ENCODE measurements around the gene ELF1. TPM values are rescaled to one million over a fixed set of nuclear protein-coding genes. Genes with fewer than 3 reads are reported as not detected.
"Not testable (repeated sequence)": the region's sequence is repeated elsewhere in the genome, so short reads cannot be mapped to it uniquely, and the experiment has no call there.

Gene ELF1
- total RNA-seq, 2 donors from 2014 or later: 72.2 to 120 TPM

DNA sequence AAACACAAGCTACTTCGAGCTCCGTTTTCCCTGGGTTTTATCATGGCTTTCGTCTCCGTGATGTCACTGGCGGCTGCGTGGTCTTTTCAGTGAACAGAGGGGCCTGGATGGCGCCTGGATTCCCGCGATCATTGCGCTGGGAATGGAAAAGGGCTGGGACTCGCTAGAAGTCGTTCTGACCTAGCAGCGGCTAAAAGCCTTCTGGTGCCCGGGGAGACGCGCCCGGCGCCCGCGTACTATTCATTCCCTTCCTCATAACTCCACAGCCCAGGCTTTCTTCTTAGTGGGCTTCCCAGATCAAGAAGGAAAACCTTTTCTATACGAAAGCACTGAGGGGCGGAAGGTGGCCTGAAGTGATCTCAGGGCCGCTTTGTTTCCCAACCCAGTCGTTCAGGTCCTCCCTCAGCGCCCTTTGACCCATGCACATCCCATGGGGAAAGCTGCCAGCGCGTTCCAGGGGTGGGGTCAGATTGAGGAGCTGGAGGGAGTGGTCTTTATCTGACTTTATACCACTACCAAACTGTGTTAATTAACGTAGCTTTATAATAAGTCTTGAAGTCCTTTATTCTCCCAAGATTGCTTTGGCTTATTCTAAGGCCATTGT is 96.6 kb downstream of the ELF1 start:
- no peak overlapping the region for H3K4me3 ChIP-seq
- intact Hi-C loops (cut with DNase I): loop anchor here (10.0 kb wide), 1 partner anchor 132 kb away; no protein-coding TSS in a partner anchor
- no peaks in the 10 kb centered on the region for H3K4me1 ChIP-seq
- H3K27me3 ChIP-seq: no peaks in the 10 kb centered on the region
- no peaks in the 10 kb centered on the region for H3K36me3 ChIP-seq
- peak overlapping the region in 1 of 2 donors; percentile 43 for H3K9ac ChIP-seq (ENCODE audit: low read depth in 2 of 2, low read length in 2 of 2)
- TF ChIP-seq, protein P1, sequence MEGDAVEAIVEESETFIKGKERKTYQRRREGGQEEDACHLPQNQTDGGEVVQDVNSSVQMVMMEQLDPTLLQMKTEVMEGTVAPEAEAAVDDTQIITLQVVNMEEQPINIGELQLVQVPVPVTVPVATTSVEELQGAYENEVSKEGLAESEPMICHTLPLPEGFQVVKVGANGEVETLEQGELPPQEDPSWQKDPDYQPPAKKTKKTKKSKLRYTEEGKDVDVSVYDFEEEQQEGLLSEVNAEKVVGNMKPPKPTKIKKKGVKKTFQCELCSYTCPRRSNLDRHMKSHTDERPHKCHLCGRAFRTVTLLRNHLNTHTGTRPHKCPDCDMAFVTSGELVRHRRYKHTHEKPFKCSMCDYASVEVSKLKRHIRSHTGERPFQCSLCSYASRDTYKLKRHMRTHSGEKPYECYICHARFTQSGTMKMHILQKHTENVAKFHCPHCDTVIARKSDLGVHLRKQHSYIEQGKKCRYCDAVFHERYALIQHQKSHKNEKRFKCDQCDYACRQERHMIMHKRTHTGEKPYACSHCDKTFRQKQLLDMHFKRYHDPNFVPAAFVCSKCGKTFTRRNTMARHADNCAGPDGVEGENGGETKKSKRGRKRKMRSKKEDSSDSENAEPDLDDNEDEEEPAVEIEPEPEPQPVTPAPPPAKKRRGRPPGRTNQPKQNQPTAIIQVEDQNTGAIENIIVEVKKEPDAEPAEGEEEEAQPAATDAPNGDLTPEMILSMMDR (IDR thresholded peaks at IDR 0.05): no peak
- H3K27ac ChIP-seq: peak overlapping the region; percentile 90
- DNase-seq: peak; percentile 91
- H3K9me3 ChIP-seq: no peaks in the 10 kb centered on the region

DNA sequence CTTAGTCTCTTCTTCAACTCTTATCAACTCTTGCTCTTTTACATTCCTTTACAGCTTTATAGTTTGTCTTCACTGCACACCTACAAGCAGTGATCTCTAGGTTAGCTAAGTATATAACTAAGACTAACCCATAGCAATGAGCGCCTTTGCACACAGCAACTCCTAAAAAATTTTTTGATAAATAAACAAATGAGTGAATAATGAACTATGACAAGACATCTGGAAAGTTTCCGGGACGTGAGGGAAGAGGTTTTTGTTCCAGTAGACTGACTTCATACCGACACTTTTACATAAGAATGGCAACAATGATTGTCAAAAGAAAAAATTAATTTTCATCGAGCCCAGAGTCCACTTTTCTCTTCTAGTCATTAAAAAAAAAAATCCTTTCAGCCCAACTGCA is 98.3 kb downstream of the ELF1 start:
- Histone ChIP-seq H3K27ac (peak overlapping the region; percentile 90), H3K36me3 (no peaks in the 10 kb centered on the region), H3K9me3 (no peaks in the 10 kb centered on the region), H3K4me3 (peak overlapping the region; percentile 60), H3K4me1 (no peaks in the 10 kb centered on the region), H3K9ac (ENCODE audit: low read depth in 2 of 2, low read length in 2 of 2) (peak overlapping the region; percentile 61 to 79), H3K27me3 (no peaks in the 10 kb centered on the region)
- DNase-seq: no peak
- TF ChIP-seq, protein P1 (IDR thresholded peaks at IDR 0.05): no peak
- intact Hi-C loops (cut with DNase I): loop anchor here (10.0 kb wide), 1 partner anchor 134 kb away; no protein-coding TSS in a partner anchor

DNA sequence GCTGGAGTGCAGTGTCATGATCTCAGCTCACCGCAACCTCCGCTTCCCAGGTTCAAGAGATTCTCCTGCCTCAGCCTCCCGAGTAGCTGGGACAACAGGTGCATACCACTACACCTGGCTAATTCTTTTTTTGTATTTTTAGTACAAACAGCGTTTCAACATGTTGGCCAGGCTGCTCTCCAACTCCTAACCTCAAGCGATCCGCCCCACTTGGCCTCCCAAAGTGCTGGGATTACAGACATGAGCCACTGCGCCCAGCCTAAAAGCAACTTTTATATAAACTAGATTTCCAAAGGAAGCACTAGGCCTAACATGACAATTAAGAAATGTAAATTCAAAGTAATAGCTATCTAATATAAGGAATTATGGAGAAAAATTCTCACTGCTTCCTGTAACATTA is 99.2 kb downstream of the ELF1 start:
- not testable (repeated sequence) for H3K27me3 ChIP-seq; H3K9ac ChIP-seq (ENCODE audit: low read depth in 2 of 2, low read length in 2 of 2); DNase-seq; H3K4me3 ChIP-seq; H3K9me3 ChIP-seq; H3K36me3 ChIP-seq; H3K4me1 ChIP-seq; H3K27ac ChIP-seq
- intact Hi-C loops (cut with DNase I): loop anchor here (10.0 kb wide), 1 partner anchor 135 kb away; no protein-coding TSS in a partner anchor

DNA sequence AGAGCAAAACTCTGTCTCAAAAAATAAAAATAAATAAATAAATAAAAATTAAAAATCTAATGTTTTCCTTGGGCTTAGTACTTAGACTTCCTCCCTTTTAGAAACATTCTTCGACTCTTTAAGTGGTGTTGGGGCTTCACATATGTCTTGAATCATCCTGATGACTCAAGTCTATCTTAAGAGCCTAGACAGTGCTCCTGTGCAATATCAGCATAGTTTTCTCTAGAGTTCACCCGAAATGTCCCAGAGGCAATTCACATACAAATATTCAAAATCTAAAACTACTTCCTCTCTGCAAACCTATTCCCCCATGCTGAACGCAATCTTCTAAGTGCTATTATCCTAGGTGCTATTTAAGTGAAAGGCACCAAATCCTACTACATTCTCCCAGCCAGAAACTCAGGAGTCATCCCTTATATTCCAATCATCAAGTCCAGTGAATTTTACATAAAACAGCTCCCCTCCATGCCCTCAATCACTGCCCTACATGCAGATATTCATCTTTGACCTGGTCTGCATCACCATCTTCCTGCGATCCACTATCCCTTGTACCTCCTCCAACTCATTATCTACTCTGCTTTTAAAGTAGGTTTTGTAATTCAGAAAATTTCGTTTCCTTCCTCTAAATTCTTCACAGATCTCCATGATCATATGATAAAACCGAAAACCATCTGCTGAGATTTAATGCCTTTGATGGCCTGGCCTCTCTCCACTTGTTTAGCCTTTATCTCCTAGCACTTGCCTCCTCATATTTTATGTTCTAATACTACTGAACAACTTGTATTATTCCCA is 102.7 kb downstream of the ELF1 start:
- H3K9me3 ChIP-seq: no peaks in the 10 kb centered on the region
- intact Hi-C loops (cut with DNase I): no loop called here
- H3K27ac ChIP-seq: no peak overlapping the region
- no peaks in the 10 kb centered on the region for H3K36me3 ChIP-seq
- H3K27me3 ChIP-seq: no peaks in the 10 kb centered on the region
- no peak overlapping the region for H3K9ac ChIP-seq (ENCODE audit: low read depth in 2 of 2, low read length in 2 of 2)
- TF ChIP-seq, protein P1 (IDR thresholded peaks at IDR 0.05): no peak
- no peaks in the 10 kb centered on the region for H3K4me1 ChIP-seq
- H3K4me3 ChIP-seq: no peak overlapping the region
- no peak for DNase-seq

DNA sequence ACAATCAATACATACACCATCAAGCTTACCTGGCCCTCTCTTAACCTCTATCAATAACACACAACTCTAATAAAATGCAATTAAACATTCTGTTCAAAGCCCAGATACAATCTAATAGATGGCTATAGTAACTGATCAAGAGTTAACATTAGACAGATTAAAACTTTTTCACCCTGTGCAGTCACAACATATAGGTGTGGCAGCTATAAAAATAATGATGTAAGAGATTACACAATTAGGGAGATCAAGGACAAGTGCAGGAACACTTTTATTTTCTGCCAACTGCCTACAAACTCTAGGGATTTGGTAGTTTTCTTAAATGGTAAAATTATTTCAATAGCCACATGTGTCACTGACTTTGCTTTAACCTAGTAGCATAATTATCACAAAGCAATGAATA is 104.3 kb downstream of the ELF1 start:
- H3K27me3 ChIP-seq; H3K4me1 ChIP-seq; H3K9me3 ChIP-seq; H3K4me3 ChIP-seq; H3K27ac ChIP-seq; H3K36me3 ChIP-seq; intact Hi-C loops (cut with DNase I); DNase-seq: not testable (repeated sequence)
- peak overlapping the region in 1 of 2 donors; percentile 34 for H3K9ac ChIP-seq (ENCODE audit: low read depth in 2 of 2, low read length in 2 of 2)

DNA sequence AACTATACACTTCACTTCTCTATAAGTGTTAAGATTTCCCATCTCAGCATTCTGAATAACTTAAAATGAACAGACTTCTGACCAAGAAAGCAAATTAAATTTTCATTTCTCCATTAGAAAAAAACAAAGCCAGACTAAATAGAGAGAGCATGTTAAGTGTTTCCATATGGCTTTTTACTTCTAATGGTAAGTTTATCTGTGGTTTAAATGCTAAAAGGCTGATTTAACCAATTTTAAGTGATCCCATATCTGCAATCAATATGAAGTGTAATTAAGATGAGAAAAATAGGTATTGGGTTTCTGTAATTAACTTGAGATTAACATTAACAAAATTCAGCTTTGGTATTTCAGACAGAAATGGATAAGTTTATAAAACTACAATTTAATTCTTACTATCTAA is 107.8 kb downstream of the ELF1 start:
- TF ChIP-seq, protein P1 (IDR thresholded peaks at IDR 0.05): no peak
- no peak overlapping the region for H3K4me3 ChIP-seq
- H3K36me3 ChIP-seq: no peaks in the 10 kb centered on the region
- no peaks in the 10 kb centered on the region for H3K27me3 ChIP-seq
- DNase-seq: no peak
- H3K4me1 ChIP-seq: no peaks in the 10 kb centered on the region
- H3K9ac ChIP-seq (ENCODE audit: low read depth in 2 of 2, low read length in 2 of 2): no peak overlapping the region
- no peaks in the 10 kb centered on the region for H3K9me3 ChIP-seq
- intact Hi-C loops (cut with DNase I): no loop called here
- H3K27ac ChIP-seq: no peak overlapping the region
